C4-2B (cell line): ENCODE measurements around the gene LRRC32.

ENCODE experiments used
- H3K27ac ChIP-seq: fragments of 450-650 bp; 2 replicates; pipeline ENCODE4 v1.5.1; 2017
- ZFX ChIP-seq: fragments of 450-650 bp; IDR thresholded peaks from 2 replicates; pipeline ENCODE4 v1.6.1; 2017
- TF ChIP-seq, protein P1 (sequence below): fragments of 450-650 bp; conservative IDR thresholded peaks from 2 replicates; pipeline ENCODE4 v1.5.1; 2017; ENCODE audit warnings: mild to moderate bottlenecking

LRRC32 gene

DNA sequence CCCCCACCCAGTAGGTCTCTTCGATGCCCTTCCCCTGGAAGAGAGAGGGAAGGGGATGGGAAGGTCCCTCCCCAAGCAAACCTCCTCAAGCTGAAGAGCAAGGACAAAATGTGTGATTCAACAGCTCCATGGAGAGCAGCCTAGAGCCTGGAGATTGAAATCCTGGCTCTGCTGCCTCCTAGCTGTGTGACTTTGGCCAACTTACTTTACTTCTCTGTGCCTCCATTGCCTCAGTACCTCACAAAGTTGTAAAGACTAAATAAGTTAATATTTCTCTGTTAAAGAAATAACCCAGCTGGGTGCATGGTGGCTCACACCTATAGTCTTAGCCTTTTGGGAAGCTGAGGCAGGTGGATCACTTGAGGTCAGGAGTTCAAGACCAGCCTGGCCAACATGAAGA, 21.1 kb upstream of the LRRC32 start:
- TF ChIP-seq, protein P1, sequence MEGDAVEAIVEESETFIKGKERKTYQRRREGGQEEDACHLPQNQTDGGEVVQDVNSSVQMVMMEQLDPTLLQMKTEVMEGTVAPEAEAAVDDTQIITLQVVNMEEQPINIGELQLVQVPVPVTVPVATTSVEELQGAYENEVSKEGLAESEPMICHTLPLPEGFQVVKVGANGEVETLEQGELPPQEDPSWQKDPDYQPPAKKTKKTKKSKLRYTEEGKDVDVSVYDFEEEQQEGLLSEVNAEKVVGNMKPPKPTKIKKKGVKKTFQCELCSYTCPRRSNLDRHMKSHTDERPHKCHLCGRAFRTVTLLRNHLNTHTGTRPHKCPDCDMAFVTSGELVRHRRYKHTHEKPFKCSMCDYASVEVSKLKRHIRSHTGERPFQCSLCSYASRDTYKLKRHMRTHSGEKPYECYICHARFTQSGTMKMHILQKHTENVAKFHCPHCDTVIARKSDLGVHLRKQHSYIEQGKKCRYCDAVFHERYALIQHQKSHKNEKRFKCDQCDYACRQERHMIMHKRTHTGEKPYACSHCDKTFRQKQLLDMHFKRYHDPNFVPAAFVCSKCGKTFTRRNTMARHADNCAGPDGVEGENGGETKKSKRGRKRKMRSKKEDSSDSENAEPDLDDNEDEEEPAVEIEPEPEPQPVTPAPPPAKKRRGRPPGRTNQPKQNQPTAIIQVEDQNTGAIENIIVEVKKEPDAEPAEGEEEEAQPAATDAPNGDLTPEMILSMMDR = no peak
- no peak for TF ChIP-seq ZFX

GRCh38 chr11:76690736-76691135, 20.2 kb upstream of the LRRC32 start:
- TF ChIP-seq, protein P1 = no peak
- H3K27ac ChIP-seq = no peak overlapping the region

More for the DNA sequence above, 21.1 kb upstream of the LRRC32 start:
- no peak overlapping the region for H3K27ac ChIP-seq

GRCh38 chr11:76689313-76690260, 19.0 kb upstream of the LRRC32 start:
- no peak overlapping the region for H3K27ac ChIP-seq
- TF ChIP-seq, protein P1 = no peak
- TF ChIP-seq ZFX = no peak

DNA sequence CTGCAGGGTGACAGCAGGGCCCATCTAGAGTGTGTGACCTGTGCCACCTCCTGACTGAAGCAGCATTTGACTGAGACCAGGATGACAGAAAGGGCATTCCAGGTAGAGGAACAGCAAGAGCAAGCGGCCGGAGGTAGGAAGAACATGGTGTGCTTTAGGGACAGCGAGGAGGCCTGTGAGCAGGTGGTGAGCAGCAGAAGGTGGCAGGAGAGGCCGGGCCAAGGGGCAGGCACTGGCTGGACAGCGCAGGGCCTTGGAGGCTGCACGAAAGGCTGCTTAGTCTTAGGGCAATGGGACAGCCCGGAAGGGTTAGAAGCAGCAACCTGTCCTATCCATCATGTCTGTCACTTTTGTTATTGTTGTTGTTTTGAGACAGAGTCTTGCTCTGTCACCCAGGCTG, 17.6 kb upstream of the LRRC32 start:
- H3K27ac ChIP-seq = no peak overlapping the region
- no peak for TF ChIP-seq ZFX
- TF ChIP-seq, protein P1 = no peak

DNA sequence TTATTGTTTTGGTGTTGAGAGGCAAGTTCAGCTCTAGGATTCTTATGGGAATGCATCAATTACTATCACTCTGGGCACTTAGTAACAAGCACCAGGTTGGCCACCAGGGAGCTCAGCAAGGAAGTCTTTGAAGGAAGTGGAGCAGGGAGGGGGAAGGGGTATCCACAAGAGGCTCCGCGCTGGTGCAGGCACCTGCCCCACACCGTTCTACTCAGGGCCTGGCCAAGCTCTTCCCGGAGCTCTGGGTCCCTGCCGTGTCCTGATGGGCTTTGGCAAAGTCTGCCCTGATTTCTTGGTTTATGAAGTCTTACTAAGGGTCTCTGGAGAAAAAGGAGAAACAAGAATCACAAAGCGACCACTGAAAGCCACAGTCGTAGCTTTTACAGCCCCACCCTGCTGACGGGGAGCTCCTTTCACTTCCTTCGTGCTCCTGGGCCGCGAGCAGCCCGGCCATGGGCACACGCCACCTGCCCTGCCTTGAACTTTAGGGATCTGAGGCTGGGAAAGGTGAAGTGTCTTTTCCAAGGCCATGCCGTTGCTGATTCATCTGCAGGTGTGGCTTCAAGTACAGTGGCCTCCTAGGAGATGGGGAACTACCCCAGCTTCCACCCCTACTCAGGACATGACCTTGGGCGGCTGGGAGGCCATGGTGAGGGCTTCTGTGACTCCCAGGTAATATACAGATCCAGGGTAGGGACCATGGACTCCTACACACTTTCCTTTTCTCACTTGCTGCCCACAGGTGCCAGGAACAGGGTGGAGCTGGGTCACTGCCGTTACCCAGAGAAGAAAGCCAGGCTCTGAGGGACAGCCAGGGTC, 15.9 kb upstream of the LRRC32 start:
- no peak overlapping the region for H3K27ac ChIP-seq
- TF ChIP-seq ZFX = no peak
- TF ChIP-seq, protein P1 = no peak

- TF ChIP-seq ZFX = no peak
- TF ChIP-seq, protein P1 = no peak
- H3K27ac ChIP-seq = no peak overlapping the region
These were observed 15.3 kb upstream of the LRRC32 start for GRCh38 chr11:76685831-76686230.

- TF ChIP-seq ZFX = no peak
- TF ChIP-seq, protein P1 = no peak
- no peak overlapping the region for H3K27ac ChIP-seq
These were observed 14.7 kb upstream of the LRRC32 start for GRCh38 chr11:76685237-76685636.
